Mucosa of descending colon (tissue), 3 donors: Measurements from ENCODE around the gene RAPGEF5. TPM values are rescaled to one million over a fixed set of nuclear protein-coding genes. Genes with fewer than 3 reads are reported as not detected.
A peak's percentile ranks its signal among the peaks of the same experiment; 100 is the strongest.

Experiments used
- ATAC-seq: fragments of 200-7000 bp; cut with Tn5 transposase; one replicate; pipeline ENCODE4 v1.9.1; 2020; ENCODE audit warnings: mild to moderate bottlenecking, moderate library complexity
- DNase-seq, 3 donors: peaks; one replicate each; pipeline ENCODE4 v3.0.0-alpha.2; 2020
- H3K36me3 ChIP-seq: fragments of 200-600 bp; one replicate; pipeline ENCODE4 v1.8.0; 2021; ENCODE audit warnings: low read depth, mild to moderate bottlenecking
- H3K4me1 ChIP-seq: fragments of 200-600 bp; one replicate; pipeline ENCODE4 v1.8.0; 2021; ENCODE audit warnings: low read depth, mild to moderate bottlenecking
- H3K4me3 ChIP-seq: fragments of 200-600 bp; one replicate; pipeline ENCODE4 v1.8.0; 2021; ENCODE audit warnings: mild to moderate bottlenecking
- H3K9me3 ChIP-seq: fragments of 200-600 bp; one replicate; pipeline ENCODE4 v1.8.0; 2021; ENCODE audit warnings: mild to moderate bottlenecking
- CTCF ChIP-seq: fragments of 200-600 bp; IDR thresholded peaks from one replicate; pipeline ENCODE4 v1.8.0; 2022; ENCODE audit warnings: antibody characterized with exemption, mild to moderate bottlenecking
- intact Hi-C, 2 donors: fragments of 100-400 bp; cut with DNase I in 1 of 2; cut with micrococcal nuclease in 1 of 2; formaldehyde crosslinking; loops; one replicate each; pipeline versions ENCODE4 v1.11.0 to v1.11.1; 2022; cut with DNase I, micrococcal nuclease
- total RNA-seq, 3 donors: library from RNA; stranded (reverse); fragmentation: NEBNext Ultra II Directional in 2 of 3; extraction: Animal tissue kit (Norgen Biotek cat#: 25700) in 2 of 3; gene quantifications; one replicate each; pipeline versions ENCODE4 v1.2.1 to v1.2.4, GENCODE V29; 2021 to 2023
- donor health status: DM: no; HTN: no; CAD: no; lungs with moderate emphysema.
- donor health status: DM: no; HTN: no; CAD: no.
- donor health status: DM: no; HTN: yes; CAD: no.

RAPGEF5 gene
- total RNA-seq, 3 donors from 2014 or later, result 34.7 to 87.8 (median 59.5) TPM

GRCh38 chr7:22288202-22288601 lies 68.8 kb downstream of the RAPGEF5 start:
- intact Hi-C loops, result no loop called here
- DNase-seq, result no peak
- Histone ChIP-seq H3K36me3 (no peaks in the 10 kb centered on the region), H3K4me3 (no peak overlapping the region), H3K9me3 (no peaks in the 10 kb centered on the region), H3K4me1 (no peaks in the 10 kb centered on the region)
- no peak for ATAC-seq
- no peak for TF ChIP-seq CTCF

GRCh38 chr7:22287412-22287811 lies 69.5 kb downstream of the RAPGEF5 start:
- H3K4me3 ChIP-seq, result no peak overlapping the region
- ATAC-seq (no peak), DNase-seq (no peak)
- no peak for TF ChIP-seq CTCF
- H3K9me3 ChIP-seq, result no peaks in the 10 kb centered on the region
- no peaks in the 10 kb centered on the region for H3K36me3 ChIP-seq
- no peaks in the 10 kb centered on the region for H3K4me1 ChIP-seq
- intact Hi-C loops, result no loop called here

GRCh38 chr7:22286436-22286835 lies 70.5 kb downstream of the RAPGEF5 start:
- no peak for TF ChIP-seq CTCF

GRCh38 chr7:22281481-22281880 lies 75.5 kb downstream of the RAPGEF5 start:
- Histone ChIP-seq H3K9me3 (no peaks in the 10 kb centered on the region), H3K4me1 (no peaks in the 10 kb centered on the region), H3K4me3 (no peak overlapping the region), H3K36me3 (no peaks in the 10 kb centered on the region)
- no peak for TF ChIP-seq CTCF
- ATAC-seq (no peak), DNase-seq (no peak)
- intact Hi-C loops, result no loop called here

More at GRCh38 chr7:22286436-22286835, 70.5 kb downstream of the RAPGEF5 start:
- Histone ChIP-seq H3K4me3 (no peak overlapping the region), H3K36me3 (no peaks in the 10 kb centered on the region), H3K4me1 (no peaks in the 10 kb centered on the region), H3K9me3 (no peaks in the 10 kb centered on the region)
- DNase-seq, result no peak
- intact Hi-C loops, result no loop called here
- no peak for ATAC-seq

- H3K36me3 ChIP-seq, result no peaks in the 10 kb centered on the region
- intact Hi-C loops, result no loop called here
- no peak for TF ChIP-seq CTCF
Observed at GRCh38 chr7:22280031-22280430, 76.9 kb downstream of the RAPGEF5 start.

GRCh38 chr7:22278660-22279059 lies 78.3 kb downstream of the RAPGEF5 start:
- no peak for TF ChIP-seq CTCF
- Histone ChIP-seq H3K4me3 (no peak overlapping the region), H3K4me1 (no peaks in the 10 kb centered on the region), H3K9me3 (no peaks in the 10 kb centered on the region), H3K36me3 (no peaks in the 10 kb centered on the region)
- intact Hi-C loops, result no loop called here
- DNase-seq (no peak), ATAC-seq (peak; percentile 73)

More at GRCh38 chr7:22280031-22280430, 76.9 kb downstream of the RAPGEF5 start:
- Histone ChIP-seq H3K9me3 (no peaks in the 10 kb centered on the region), H3K4me3 (no peak overlapping the region), H3K4me1 (no peaks in the 10 kb centered on the region)
- ATAC-seq (no peak), DNase-seq (no peak)
